Urinary bladder (tissue), 4 donors: ENCODE data around the gene LENG9. TPM values are rescaled to one million over a fixed set of nuclear protein-coding genes. Genes with fewer than 3 reads are reported as not detected.
"Not testable (repeated sequence)": the region's sequence is repeated elsewhere in the genome, so short reads cannot be mapped to it uniquely, and the experiment has no call there.

Experiments used
- DNase-seq: peaks from one replicate; pipeline ENCODE4 v3.0.0-alpha.2; 2015; ENCODE audit errors: extremely low spot score
- H3K27ac ChIP-seq: one replicate; pipeline ENCODE4 v1.5.1; 2013; ENCODE audit warnings: low read depth, mild to moderate bottlenecking, moderate library complexity
- H3K36me3 ChIP-seq: one replicate; pipeline ENCODE4 v1.6.1; 2013; ENCODE audit warnings: mild to moderate bottlenecking, moderate library complexity; ENCODE audit not compliant: insufficient read depth
- H3K4me1 ChIP-seq: one replicate; pipeline ENCODE4 v1.6.1; 2013; ENCODE audit warnings: mild to moderate bottlenecking, moderate library complexity; ENCODE audit not compliant: insufficient read depth
- H3K4me3 ChIP-seq: one replicate; pipeline ENCODE4 v1.5.1; 2013; ENCODE audit warnings: low read depth, low read length
- WGBS: extraction: QIAGEN DNeasy Blood & Tissue Kit; methylation state at CpG from one replicate; pipeline ENCODE4 v1.1.7; 2013; 5-methylcytosine and 5-hydroxymethylcytosine counted together
- polyA plus RNA-seq: library from polyadenylated mRNA; stranded (reverse); fragments of 200-250 nt; gene quantifications from one replicate; pipeline ENCODE4 v1.2.3, GENCODE V29; 2013
- total RNA-seq: library from RNA; depleted of rRNA; stranded (reverse); fragments of >200 nt; gene quantifications from one replicate; pipeline ENCODE4 v1.2.3, GENCODE V29; 2014
- donor health status: healthy with polysubstance abuse.
- donor health status: healthy.

The LENG9 gene
- total and polyA plus RNA-seq, 2 donors, result 3.3 to 6.2 TPM

GRCh38 chr19:54451331-54451871 lies 12.2 kb downstream of the LENG9 start:
- Histone ChIP-seq H3K4me3 (no peak overlapping the region), H3K36me3 (peaks cover 5% of the 10 kb centered on the region), H3K27ac (no peak overlapping the region), H3K4me1 (no peaks in the 10 kb centered on the region)
- 74% methylated on average over 9 of the region's 9 CpGs for WGBS
- no peak for DNase-seq

- DNase-seq, result no peak
- H3K36me3 ChIP-seq, result peaks cover under 1% of the 10 kb centered on the region
- H3K4me3 ChIP-seq, result peak overlapping the region; percentile 82
- H3K27ac ChIP-seq, result peak overlapping the region; percentile 94
- WGBS, result under 1% methylated on average over 21 of the region's 21 CpGs
- no peaks in the 10 kb centered on the region for H3K4me1 ChIP-seq
Measured at GRCh38 chr19:54449701-54450069, 13.9 kb downstream of the LENG9 start.

- Histone ChIP-seq H3K27ac (peak within 1 kb of the TSS; percentile 94), H3K36me3 (peaks cover 2% of the 10 kb centered on the region), H3K4me1 (no peaks in the 10 kb centered on the region), H3K4me3 (peak within 1 kb of the TSS; percentile 82)
- under 1% methylated on average over 96 of the region's 96 CpGs for WGBS
- DNase-seq, result peak; percentile 91
Measured at GRCh38 chr19:54448774-54449700, 14.5 kb downstream of the LENG9 start, which contains the start of gene LENG8. LENG8 (plus strand) TSS chr19:54449199; CDS start chr19:54451345, 2,146 bp downstream.

GRCh38 chr19:54448040-54448773 lies 15.4 kb downstream of the LENG9 start:
- DNase-seq, result no peak
- under 1% methylated on average over 34 of the region's 34 CpGs for WGBS
- H3K36me3 ChIP-seq, result peaks cover 2% of the 10 kb centered on the region

GRCh38 chr19:54446349-54446748 lies 17.2 kb downstream of the LENG9 start:
- H3K27ac ChIP-seq, H3K36me3 ChIP-seq, H3K4me3 ChIP-seq, DNase-seq, H3K4me1 ChIP-seq: not testable (repeated sequence)
- WGBS, result 91% methylated on average over 15 of the region's 15 CpGs

More at GRCh38 chr19:54448040-54448773, 15.4 kb downstream of the LENG9 start:
- peak overlapping the region; percentile 72 for H3K27ac ChIP-seq
- H3K4me1 ChIP-seq, result no peaks in the 10 kb centered on the region
- peak overlapping the region; percentile 82 for H3K4me3 ChIP-seq

- DNase-seq, result no peak
- Histone ChIP-seq H3K36me3 (peaks cover 2% of the 10 kb centered on the region), H3K4me1 (no peaks in the 10 kb centered on the region), H3K4me3 (no peak overlapping the region), H3K27ac (no peak overlapping the region)
- WGBS, result 86% methylated on average over 7 of the region's 7 CpGs
Measured at GRCh38 chr19:54444737-54445136, 18.8 kb downstream of the LENG9 start.

GRCh38 chr19:54440641-54441040 lies 22.9 kb downstream of the LENG9 start:
- peaks cover 2% of the 10 kb centered on the region for H3K36me3 ChIP-seq
- H3K4me1 ChIP-seq, result no peaks in the 10 kb centered on the region
- WGBS, result 93% methylated on average over 5 of the region's 5 CpGs
- H3K27ac ChIP-seq, result no peak overlapping the region
- no peak for DNase-seq
- no peak overlapping the region for H3K4me3 ChIP-seq

- no peak overlapping the region for H3K4me3 ChIP-seq
- WGBS, result 65% methylated on average over 15 of the region's 15 CpGs
- H3K4me1 ChIP-seq, result no peaks in the 10 kb centered on the region
- no peak for DNase-seq
- H3K27ac ChIP-seq, result no peak overlapping the region
- no peaks in the 10 kb centered on the region for H3K36me3 ChIP-seq
Measured at GRCh38 chr19:54439174-54439851, 24.3 kb downstream of the LENG9 start.

- H3K4me1 ChIP-seq, result no peaks in the 10 kb centered on the region
- H3K36me3 ChIP-seq, result no peaks in the 10 kb centered on the region
- no peak for DNase-seq
- WGBS, result 68% methylated on average over 10 of the region's 10 CpGs
- H3K27ac ChIP-seq, result no peak overlapping the region
- H3K4me3 ChIP-seq, result no peak overlapping the region
Measured at GRCh38 chr19:54436628-54437252, 26.8 kb downstream of the LENG9 start.

- no peak for DNase-seq
- Histone ChIP-seq H3K27ac (no peak overlapping the region), H3K4me3 (no peak overlapping the region), H3K36me3 (no peaks in the 10 kb centered on the region), H3K4me1 (no peaks in the 10 kb centered on the region)
- WGBS, result 30% methylated on average over 15 of the region's 15 CpGs
Measured at GRCh38 chr19:54436031-54436523, 27.5 kb downstream of the LENG9 start.

GRCh38 chr19:54435551-54436016 lies 28.0 kb downstream of the LENG9 start:
- Histone ChIP-seq H3K36me3 (no peaks in the 10 kb centered on the region), H3K27ac (no peak overlapping the region), H3K4me3 (no peak overlapping the region), H3K4me1 (no peaks in the 10 kb centered on the region)
- WGBS, result 23% methylated on average over 16 of the region's 16 CpGs
- no peak for DNase-seq

GRCh38 chr19:54434873-54435214 lies 28.7 kb downstream of the LENG9 start:
- Histone ChIP-seq H3K27ac (no peak overlapping the region), H3K4me1 (no peaks in the 10 kb centered on the region), H3K36me3 (no peaks in the 10 kb centered on the region), H3K4me3 (no peak overlapping the region)
- no peak for DNase-seq
- WGBS, result 48% methylated on average over 11 of the region's 11 CpGs
